Spleen (tissue), 11 donors: ENCODE results near the gene ST3GAL4. TPM values are rescaled to one million over a fixed set of nuclear protein-coding genes. Genes with fewer than 3 reads are reported as not detected.
"Not testable (repeated sequence)": the region's sequence is repeated elsewhere in the genome, so short reads cannot be mapped to it uniquely, and the experiment has no call there.

Source experiments
- DNase-seq: peaks from one replicate; pipeline ENCODE4 v3.0.0-alpha.2; 2020
- H3K27ac ChIP-seq, 8 donors: fragments of 200-600 bp; sonication (generic) in 7 of 8; 1 replicate in 4 of 8; 2 replicates in 4 of 8; pipeline versions ENCODE4 v1.5.0 to v1.8.0; 2016 to 2021; ENCODE audit warnings: inconsistent platforms in 4 of 8, mild to moderate bottlenecking in 4 of 8, moderate library complexity in 1 of 8
- H3K27me3 ChIP-seq, 7 donors: fragments of 200-600 bp; sonication (generic) in 6 of 7; replicated peaks in 1 of 7; 1 replicate in 4 of 7; 2 replicates in 3 of 7; pipeline versions ENCODE4 v1.5.0 to v1.8.0; 2016 to 2021; ENCODE audit warnings: inconsistent platforms in 3 of 7, mild to moderate bottlenecking in 1 of 7
- H3K36me3 ChIP-seq, 6 donors: fragments of 200-600 bp; sonication (generic) in 5 of 6; 1 replicate in 4 of 6; 2 replicates in 2 of 6; pipeline versions ENCODE4 v1.5.0 to v1.8.0; 2016 to 2021; ENCODE audit warnings: inconsistent platforms in 2 of 6
- H3K4me1 ChIP-seq, 6 donors: fragments of 200-600 bp; sonication (generic) in 5 of 6; 1 replicate in 3 of 6; 2 replicates in 3 of 6; pipeline versions ENCODE4 v1.5.0 to v1.8.0; 2016 to 2021; ENCODE audit warnings: inconsistent platforms in 3 of 6
- H3K4me3 ChIP-seq, 8 donors: fragments of 200-600 bp; sonication (generic) in 7 of 8; 1 replicate in 4 of 8; 2 replicates in 4 of 8; pipeline versions ENCODE4 v1.5.0 to v1.8.0; 2016 to 2021; ENCODE audit warnings: inconsistent platforms in 4 of 8, mild to moderate bottlenecking in 4 of 8, moderate library complexity in 2 of 8
- H3K9me3 ChIP-seq, 8 donors: fragments of 200-600 bp; sonication (generic) in 7 of 8; 1 replicate in 4 of 8; 2 replicates in 4 of 8; pipeline versions ENCODE4 v1.5.0 to v1.8.0; 2016 to 2021; ENCODE audit warnings: inconsistent platforms in 4 of 8
- CTCF ChIP-seq, 11 experiments: fragments of 200-600 bp in 7 of 11; fragments of 450-650 bp in 4 of 11; sonication (generic) in 4 of 11; IDR thresholded peaks in 8 of 11; conservative IDR thresholded peaks in 3 of 11; 1 replicate in 7 of 11; 2 replicates in 4 of 11; pipeline versions ENCODE4 v1.4.0 to v1.8.0; 2016 to 2021; ENCODE audit warnings: antibody characterized with exemption in 11 of 11, inconsistent platforms in 4 of 11, mild to moderate bottlenecking in 1 of 11
- POLR2A ChIP-seq, 3 donors: fragments of 450-650 bp; IDR thresholded peaks; one replicate each; pipeline ENCODE4 v1.5.1; 2017; ENCODE audit warnings: antibody characterized with exemption in 3 of 3, mild to moderate bottlenecking in 1 of 3
- POLR2AphosphoS5 ChIP-seq, 3 donors: sonication (generic); formaldehyde crosslinking; IDR thresholded peaks; one replicate each; pipeline ENCODE4 v1.5.1; 2017; ENCODE audit warnings: antibody characterized with exemption in 3 of 3
- WGBS, 5 donors: extraction: QIAGEN DNeasy Blood & Tissue Kit in 3 of 5; methylation state at CpG; one replicate each; pipeline versions ENCODE4 v1.1.5 to v1.1.7; 2013 to 2018; 5-methylcytosine and 5-hydroxymethylcytosine counted together
- intact Hi-C: fragments of 100-400 bp; cut with DNase I; formaldehyde crosslinking; loops from one replicate; pipeline ENCODE4 v1.15.0; 2023; ENCODE audit warnings: low total_unique reads
- polyA plus RNA-seq, 3 donors: library from polyadenylated mRNA; stranded (reverse); fragments of 200-250 nt; gene quantifications; one replicate each; pipeline ENCODE4 v1.2.1, GENCODE V29; 2013
- total RNA-seq, 7 donors: library from RNA; depleted of rRNA in 3 of 7; stranded (reverse); fragments of >200 nt in 3 of 7; fragmentation: NEBNext Ultra II Directional in 4 of 7; extraction: Animal tissue kit (Norgen Biotek cat#: 25700) in 4 of 7; gene quantifications; one replicate each; pipeline versions ENCODE4 v1.1.0 to v1.2.1, GENCODE V29; 2016 to 2021
- donor health status: healthy with polysubstance abuse.
- donor health status: DM: no; HTN: no; CAD: no; lungs with moderate emphysema.
- donor health status: DM: no; HTN: no; CAD: no.
- donor health status: Bipolar disorder and iron deficiency.
- donor health status: healthy.
- donor health status: DM: no; HTN: no; CAD: no.
- donor health status: DM: yes; HTN: yes; CAD: no.

ST3GAL4 gene
- total and polyA plus RNA-seq, 10 donors: 12.8 to 102 (median 47.4) TPM

GRCh38 chr11:126392633-126393013 lies 37.1 kb downstream of the ST3GAL4 start:
- no peak overlapping the region for H3K4me3 ChIP-seq
- H3K36me3 ChIP-seq: no peaks in the 10 kb centered on the region
- DNase-seq: peak; percentile 43
- 7 to 38% (median 20%) methylated on average over 4 of the region's 4 CpGs for WGBS, 5 donors
- H3K9me3 ChIP-seq: no peaks in the 10 kb centered on the region
- TF ChIP-seq POLR2A (IDR thresholded peaks at IDR 0.05): no peak
- no peak for TF ChIP-seq CTCF (IDR thresholded peaks at IDR 0.05 in 8 of 11, conservative IDR thresholded peaks at IDR 0.05 in 3 of 11)
- TF ChIP-seq POLR2AphosphoS5 (IDR thresholded peaks at IDR 0.05): no peak
- intact Hi-C loops: no loop called here
- H3K27ac ChIP-seq: peak overlapping the region in 5 of 8 donors; percentile 20 to 69 (median 53)
- H3K4me1 ChIP-seq: peaks cover 3 to 64% (median 35%) of the 10 kb centered on the region in 6 donors
- H3K27me3 ChIP-seq: no peaks in the 10 kb centered on the region

GRCh38 chr11:126393143-126393542 lies 37.7 kb downstream of the ST3GAL4 start:
- TF ChIP-seq CTCF (IDR thresholded peaks at IDR 0.05 in 8 of 11, conservative IDR thresholded peaks at IDR 0.05 in 3 of 11) (no peak), POLR2AphosphoS5 (IDR thresholded peaks at IDR 0.05) (no peak), POLR2A (IDR thresholded peaks at IDR 0.05) (no peak)
- H3K27me3 ChIP-seq: no peaks in the 10 kb centered on the region
- peak overlapping the region in 4 of 8 donors; percentile 36 to 64 (median 50) for H3K27ac ChIP-seq
- intact Hi-C loops: no loop called here
- no peaks in the 10 kb centered on the region for H3K9me3 ChIP-seq
- WGBS, 5 donors: 68 to 84% (median 76%) methylated on average over 5 of the region's 5 CpGs
- peak; percentile 61 for DNase-seq
- peaks cover 3 to 59% (median 30%) of the 10 kb centered on the region in 6 donors for H3K4me1 ChIP-seq
- H3K36me3 ChIP-seq: no peaks in the 10 kb centered on the region
- no peak overlapping the region for H3K4me3 ChIP-seq

- DNase-seq: no peak
- H3K4me3 ChIP-seq: no peak overlapping the region
Observed at GRCh38 chr11:126394036-126394435, 38.5 kb downstream of the ST3GAL4 start.

GRCh38 chr11:126394634-126395072 lies 39.2 kb downstream of the ST3GAL4 start:
- H3K27ac ChIP-seq: peak overlapping the region in 4 of 8 donors; percentile 34 to 64 (median 50)
- intact Hi-C loops, H3K9me3 ChIP-seq, H3K36me3 ChIP-seq, DNase-seq, H3K4me3 ChIP-seq, H3K27me3 ChIP-seq: not testable (repeated sequence)
- WGBS, 5 donors: 25 to 49% (median 43%) methylated on average over 4 to 6 of the region's 7 CpGs
- peaks cover 3 to 56% (median 30%) of the 10 kb centered on the region in 6 donors for H3K4me1 ChIP-seq

More at GRCh38 chr11:126394036-126394435, 38.5 kb downstream of the ST3GAL4 start:
- H3K27me3 ChIP-seq: no peaks in the 10 kb centered on the region
- peaks cover 3 to 56% (median 30%) of the 10 kb centered on the region in 6 donors for H3K4me1 ChIP-seq
- no peak for TF ChIP-seq POLR2AphosphoS5 (IDR thresholded peaks at IDR 0.05)
- no peak for TF ChIP-seq POLR2A (IDR thresholded peaks at IDR 0.05)
- TF ChIP-seq CTCF (IDR thresholded peaks at IDR 0.05 in 8 of 11, conservative IDR thresholded peaks at IDR 0.05 in 3 of 11): no peak
- H3K9me3 ChIP-seq: no peaks in the 10 kb centered on the region
- peak overlapping the region in 4 of 8 donors; percentile 34 to 64 (median 50) for H3K27ac ChIP-seq
- WGBS, 5 donors: 90 to 100% (median 92%) methylated on average over 3 of the region's 3 CpGs
- no peaks in the 10 kb centered on the region for H3K36me3 ChIP-seq
- intact Hi-C loops: no loop called here
